NT2/D1 (cell line): Measurements from ENCODE around the gene SDC4.

ENCODE experiments used
- SUZ12 ChIP-seq: IDR thresholded peaks from 2 replicates; pipeline ENCODE4 v1.6.1; 2011; ENCODE audit not compliant: insufficient read length, insufficient read depth; ENCODE audit errors: extremely low read depth
- ZNF274 ChIP-seq: IDR thresholded peaks from 2 replicates; pipeline ENCODE4 v1.6.1; 2011; ENCODE audit warnings: mild to moderate bottlenecking, low read depth, low read length

DNA sequence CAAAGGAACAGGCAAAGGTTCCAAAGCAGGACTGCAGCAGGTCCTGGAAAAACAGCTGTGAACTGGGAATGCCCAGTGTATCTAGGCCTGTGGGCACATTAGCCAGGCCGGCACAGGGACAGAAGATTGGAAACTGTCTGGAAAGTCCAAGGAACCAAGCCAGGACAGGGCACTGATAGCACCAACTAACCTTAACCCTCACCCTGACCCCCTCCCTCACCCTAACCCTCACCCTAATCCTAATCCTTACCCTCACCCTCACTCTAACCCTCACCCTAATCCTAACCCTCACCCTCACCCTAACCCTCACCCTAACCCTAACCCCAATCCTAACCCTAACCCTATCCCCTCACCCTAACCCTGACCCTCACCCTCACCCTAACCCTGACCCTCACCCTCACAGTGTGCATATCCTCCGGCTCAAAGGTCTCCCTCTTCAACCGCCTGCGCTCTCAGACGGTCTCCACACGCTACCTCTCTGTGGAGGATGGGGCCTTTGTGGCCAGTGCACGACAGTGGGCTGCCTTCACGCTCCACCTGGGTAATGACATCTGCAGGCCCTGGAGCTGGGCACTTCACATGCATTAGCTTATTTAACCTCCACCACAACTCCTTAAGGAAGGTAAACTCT lies 35.0 kb downstream of the SDC4 start:
- TF ChIP-seq ZNF274 (no peak), SUZ12 (no peak)
